Measurements from ENCODE around the gene PHF20.

- TF ChIP-seq CTCF (IDR thresholded peaks at IDR 0.05; ENCODE audit: insufficient read depth, low read length) (no peak), SPI1 (IDR thresholded peaks at IDR 0.05; ENCODE audit: borderline replicate concordance, low read depth) (no peak), POLR2AphosphoS5 (IDR thresholded peaks at IDR 0.05; ENCODE audit: low read depth) (no peak)
- TF ChIP-seq, protein P1, sequence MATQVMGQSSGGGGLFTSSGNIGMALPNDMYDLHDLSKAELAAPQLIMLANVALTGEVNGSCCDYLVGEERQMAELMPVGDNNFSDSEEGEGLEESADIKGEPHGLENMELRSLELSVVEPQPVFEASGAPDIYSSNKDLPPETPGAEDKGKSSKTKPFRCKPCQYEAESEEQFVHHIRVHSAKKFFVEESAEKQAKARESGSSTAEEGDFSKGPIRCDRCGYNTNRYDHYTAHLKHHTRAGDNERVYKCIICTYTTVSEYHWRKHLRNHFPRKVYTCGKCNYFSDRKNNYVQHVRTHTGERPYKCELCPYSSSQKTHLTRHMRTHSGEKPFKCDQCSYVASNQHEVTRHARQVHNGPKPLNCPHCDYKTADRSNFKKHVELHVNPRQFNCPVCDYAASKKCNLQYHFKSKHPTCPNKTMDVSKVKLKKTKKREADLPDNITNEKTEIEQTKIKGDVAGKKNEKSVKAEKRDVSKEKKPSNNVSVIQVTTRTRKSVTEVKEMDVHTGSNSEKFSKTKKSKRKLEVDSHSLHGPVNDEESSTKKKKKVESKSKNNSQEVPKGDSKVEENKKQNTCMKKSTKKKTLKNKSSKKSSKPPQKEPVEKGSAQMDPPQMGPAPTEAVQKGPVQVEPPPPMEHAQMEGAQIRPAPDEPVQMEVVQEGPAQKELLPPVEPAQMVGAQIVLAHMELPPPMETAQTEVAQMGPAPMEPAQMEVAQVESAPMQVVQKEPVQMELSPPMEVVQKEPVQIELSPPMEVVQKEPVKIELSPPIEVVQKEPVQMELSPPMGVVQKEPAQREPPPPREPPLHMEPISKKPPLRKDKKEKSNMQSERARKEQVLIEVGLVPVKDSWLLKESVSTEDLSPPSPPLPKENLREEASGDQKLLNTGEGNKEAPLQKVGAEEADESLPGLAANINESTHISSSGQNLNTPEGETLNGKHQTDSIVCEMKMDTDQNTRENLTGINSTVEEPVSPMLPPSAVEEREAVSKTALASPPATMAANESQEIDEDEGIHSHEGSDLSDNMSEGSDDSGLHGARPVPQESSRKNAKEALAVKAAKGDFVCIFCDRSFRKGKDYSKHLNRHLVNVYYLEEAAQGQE (IDR thresholded peaks at IDR 0.05; ENCODE audit: insufficient replicate concordance, low read depth): no peak
Measured at GRCh38 chr20:35979544-35979943, 207.7 kb downstream of the PHF20 start.

Measured in HL-60 (cell line).